Liver (tissue), 2 donors: Measurements from ENCODE around the gene HS3ST6.

Experiments
- HNF4G ChIP-seq: IDR thresholded peaks from 2 replicates; pipeline ENCODE4 v1.6.1; 2016; ENCODE audit warnings: antibody characterized with exemption
- RAD21 ChIP-seq, 2 donors: IDR thresholded peaks; 2 replicates each; pipeline ENCODE4 v1.6.1; 2016; ENCODE audit warnings: antibody characterized with exemption in 2 of 2, mild to moderate bottlenecking in 2 of 2
- ZBTB33 ChIP-seq: IDR thresholded peaks from 2 replicates; pipeline ENCODE4 v1.6.1; 2016; ENCODE audit warnings: antibody characterized with exemption
- donor health status: healthy.

GRCh38 chr16:1965396-1966001 lies 47.3 kb upstream of the HS3ST6 start:
- no peak for TF ChIP-seq HNF4G
- TF ChIP-seq RAD21 (IDR thresholded peaks at IDR 0.05): no peak
- no peak for TF ChIP-seq ZBTB33
